C4-2B (cell line): Measurements from ENCODE around the gene DDX39B.

Experiments
- ZFX ChIP-seq: fragments of 450-650 bp; IDR thresholded peaks from 2 replicates; pipeline ENCODE4 v1.6.1; 2017
- TF ChIP-seq, protein P1 (sequence below): fragments of 450-650 bp; conservative IDR thresholded peaks from 2 replicates; pipeline ENCODE4 v1.5.1; 2017; ENCODE audit warnings: mild to moderate bottlenecking

DNA sequence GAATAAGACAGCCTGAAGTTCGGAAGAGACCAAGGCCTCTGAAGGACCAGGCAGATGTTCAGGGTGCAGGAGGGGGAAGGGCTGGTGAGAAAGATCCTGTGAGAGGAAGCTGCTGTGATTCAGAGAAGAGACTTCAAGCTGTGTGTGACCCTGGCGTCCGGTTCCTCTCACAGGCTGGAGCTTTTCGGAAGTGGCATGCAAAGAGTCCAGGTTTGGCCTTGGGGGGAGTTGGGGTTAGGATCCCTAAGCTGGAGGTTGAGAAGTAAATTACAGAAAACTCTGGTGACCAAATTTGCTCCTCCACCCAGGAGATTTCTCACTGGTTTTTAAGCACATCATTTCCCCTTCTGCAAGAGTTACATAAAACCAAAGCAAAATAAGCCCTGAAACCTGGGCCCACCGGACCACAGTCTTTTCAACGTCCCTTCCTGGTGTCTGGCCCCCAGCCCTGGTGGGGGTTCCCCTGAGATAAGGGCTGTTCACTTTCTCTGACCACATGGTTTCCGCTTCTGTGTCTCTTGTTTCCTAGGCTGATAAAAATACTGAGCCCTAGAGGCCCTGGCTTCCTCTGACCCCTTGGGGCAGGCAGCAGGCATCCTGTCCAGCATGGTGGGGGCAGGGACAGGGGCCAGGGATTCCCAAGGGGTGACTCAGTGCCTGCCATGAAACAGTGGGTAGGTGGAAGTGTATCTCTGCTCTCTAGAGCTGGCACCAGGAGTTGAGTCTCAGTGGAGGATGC lies 18.3 kb upstream of the DDX39B start:
- TF ChIP-seq, protein P1, sequence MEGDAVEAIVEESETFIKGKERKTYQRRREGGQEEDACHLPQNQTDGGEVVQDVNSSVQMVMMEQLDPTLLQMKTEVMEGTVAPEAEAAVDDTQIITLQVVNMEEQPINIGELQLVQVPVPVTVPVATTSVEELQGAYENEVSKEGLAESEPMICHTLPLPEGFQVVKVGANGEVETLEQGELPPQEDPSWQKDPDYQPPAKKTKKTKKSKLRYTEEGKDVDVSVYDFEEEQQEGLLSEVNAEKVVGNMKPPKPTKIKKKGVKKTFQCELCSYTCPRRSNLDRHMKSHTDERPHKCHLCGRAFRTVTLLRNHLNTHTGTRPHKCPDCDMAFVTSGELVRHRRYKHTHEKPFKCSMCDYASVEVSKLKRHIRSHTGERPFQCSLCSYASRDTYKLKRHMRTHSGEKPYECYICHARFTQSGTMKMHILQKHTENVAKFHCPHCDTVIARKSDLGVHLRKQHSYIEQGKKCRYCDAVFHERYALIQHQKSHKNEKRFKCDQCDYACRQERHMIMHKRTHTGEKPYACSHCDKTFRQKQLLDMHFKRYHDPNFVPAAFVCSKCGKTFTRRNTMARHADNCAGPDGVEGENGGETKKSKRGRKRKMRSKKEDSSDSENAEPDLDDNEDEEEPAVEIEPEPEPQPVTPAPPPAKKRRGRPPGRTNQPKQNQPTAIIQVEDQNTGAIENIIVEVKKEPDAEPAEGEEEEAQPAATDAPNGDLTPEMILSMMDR = no peak
- TF ChIP-seq ZFX = no peak
